OCI-LY1 (cell line): ENCODE data around the gene MAP4.

ENCODE experiments used
- EZH2 ChIP-seq: fragments of 200-600 bp; sonication (generic), shearing (Covaris generic); IDR thresholded peaks from 2 replicates; pipeline ENCODE4 v1.8.0; 2017; ENCODE audit warnings: borderline replicate concordance, mixed run types, mild to moderate bottlenecking, antibody characterized with exemption, low read length, moderate library complexity, mixed read lengths
- TF ChIP-seq, protein P1 (sequence below): fragments of 200-600 bp; sonication (generic), shearing (Covaris generic); IDR thresholded peaks from 2 replicates; pipeline ENCODE4 v1.5.1; 2017; ENCODE audit warnings: mild to moderate bottlenecking, antibody characterized with exemption, low read length, moderate library complexity, mixed read lengths

DNA sequence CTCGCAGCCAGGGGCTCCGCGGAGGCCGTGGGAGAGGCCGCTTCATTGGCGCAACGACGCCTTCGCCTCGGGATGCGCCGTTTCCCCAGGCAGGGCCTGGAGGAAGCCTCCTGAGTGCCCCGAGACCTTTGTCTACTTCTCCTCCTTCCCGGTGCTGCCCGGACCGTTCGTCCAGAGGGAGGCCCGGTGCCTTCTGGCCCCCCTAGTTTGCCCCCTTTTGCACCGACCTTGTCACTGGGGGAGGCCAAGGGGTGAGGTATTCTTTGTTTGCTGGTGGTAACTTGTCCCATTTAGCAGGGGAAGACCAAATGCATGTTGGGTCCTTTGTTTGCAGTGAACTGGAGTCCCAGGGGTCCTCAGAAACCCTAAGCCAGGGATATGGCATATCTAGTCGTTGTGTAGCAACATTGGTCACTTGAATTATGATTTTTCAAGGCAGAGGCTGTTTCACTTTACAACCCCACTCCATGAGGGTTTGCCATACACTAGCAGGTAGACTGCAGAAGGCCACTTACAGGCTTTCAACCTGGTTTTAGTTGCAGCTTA lies 212.7 kb downstream of the MAP4 start:
- TF ChIP-seq, protein P1, sequence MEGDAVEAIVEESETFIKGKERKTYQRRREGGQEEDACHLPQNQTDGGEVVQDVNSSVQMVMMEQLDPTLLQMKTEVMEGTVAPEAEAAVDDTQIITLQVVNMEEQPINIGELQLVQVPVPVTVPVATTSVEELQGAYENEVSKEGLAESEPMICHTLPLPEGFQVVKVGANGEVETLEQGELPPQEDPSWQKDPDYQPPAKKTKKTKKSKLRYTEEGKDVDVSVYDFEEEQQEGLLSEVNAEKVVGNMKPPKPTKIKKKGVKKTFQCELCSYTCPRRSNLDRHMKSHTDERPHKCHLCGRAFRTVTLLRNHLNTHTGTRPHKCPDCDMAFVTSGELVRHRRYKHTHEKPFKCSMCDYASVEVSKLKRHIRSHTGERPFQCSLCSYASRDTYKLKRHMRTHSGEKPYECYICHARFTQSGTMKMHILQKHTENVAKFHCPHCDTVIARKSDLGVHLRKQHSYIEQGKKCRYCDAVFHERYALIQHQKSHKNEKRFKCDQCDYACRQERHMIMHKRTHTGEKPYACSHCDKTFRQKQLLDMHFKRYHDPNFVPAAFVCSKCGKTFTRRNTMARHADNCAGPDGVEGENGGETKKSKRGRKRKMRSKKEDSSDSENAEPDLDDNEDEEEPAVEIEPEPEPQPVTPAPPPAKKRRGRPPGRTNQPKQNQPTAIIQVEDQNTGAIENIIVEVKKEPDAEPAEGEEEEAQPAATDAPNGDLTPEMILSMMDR: no peak
- TF ChIP-seq EZH2: no peak
